ENCODE data around the gene FRMD8. TPM values are rescaled to one million over a fixed set of nuclear protein-coding genes. Genes with fewer than 3 reads are reported as not detected.

Gene FRMD8
- total RNA-seq, 1 donor from 2014 or later: 22.6 TPM

- peak overlapping the region; percentile 91 for H3K4me3 ChIP-seq
- ATAC-seq: peak in 1 of 2 donors; percentile 2
- H3K4me1 ChIP-seq: peaks cover 52% of the 10 kb centered on the region
- no peaks in the 10 kb centered on the region for H3K9me3 ChIP-seq
- no peaks in the 10 kb centered on the region for H3K27me3 ChIP-seq (ENCODE audit: low read depth)
- H3K36me3 ChIP-seq: peaks cover 47% of the 10 kb centered on the region
- DNase-seq: peak; percentile 46
- TF ChIP-seq CTCF (IDR thresholded peaks at IDR 0.05): no peak
- H3K27ac ChIP-seq: peak overlapping the region; percentile 100
- intact Hi-C loops (cut with DNase I): loop anchor here (5.0 kb wide), 1 partner anchor 75 kb away; no protein-coding TSS in a partner anchor
These were observed 40.6 kb downstream of the FRMD8 start for GRCh38 chr11:65426839-65427690.

- ATAC-seq: peak; percentile 4 to 5
- H3K27ac ChIP-seq: peak overlapping the region; percentile 100
These were observed 41.5 kb downstream of the FRMD8 start for GRCh38 chr11:65427691-65428577.

GRCh38 chr11:65428578-65429067 is 42.2 kb downstream of the FRMD8 start:
- intact Hi-C loops (cut with DNase I): loop anchor here (5.0 kb wide), 1 partner anchor 74 kb away; no protein-coding TSS in a partner anchor
- ATAC-seq (no peak), DNase-seq (no peak)
- Histone ChIP-seq H3K27me3 (ENCODE audit: low read depth) (no peaks in the 10 kb centered on the region), H3K4me1 (peaks cover 68% of the 10 kb centered on the region), H3K36me3 (peaks cover 61% of the 10 kb centered on the region), H3K9me3 (no peaks in the 10 kb centered on the region), H3K27ac (peak overlapping the region; percentile 100), H3K4me3 (peak overlapping the region; percentile 91)
- no peak for TF ChIP-seq CTCF (IDR thresholded peaks at IDR 0.05)

More at GRCh38 chr11:65427691-65428577, 41.5 kb downstream of the FRMD8 start:
- Histone ChIP-seq H3K9me3 (no peaks in the 10 kb centered on the region), H3K36me3 (peaks cover 54% of the 10 kb centered on the region), H3K4me1 (peaks cover 61% of the 10 kb centered on the region), H3K27me3 (ENCODE audit: low read depth) (no peaks in the 10 kb centered on the region), H3K4me3 (peak overlapping the region; percentile 91)
- DNase-seq: no peak
- intact Hi-C loops (cut with DNase I): loop anchor here (5.0 kb wide), 1 partner anchor 74 kb away; no protein-coding TSS in a partner anchor
- TF ChIP-seq CTCF (IDR thresholded peaks at IDR 0.05): no peak

GRCh38 chr11:65429068-65429681 is 42.7 kb downstream of the FRMD8 start:
- H3K9me3 ChIP-seq: no peaks in the 10 kb centered on the region
- peaks cover 73% of the 10 kb centered on the region for H3K4me1 ChIP-seq
- H3K4me3 ChIP-seq: peak overlapping the region; percentile 91
- peaks cover 66% of the 10 kb centered on the region for H3K36me3 ChIP-seq
- peak in 1 of 2 donors; percentile 1 for ATAC-seq
- TF ChIP-seq CTCF (IDR thresholded peaks at IDR 0.05): no peak
- peak overlapping the region; percentile 100 for H3K27ac ChIP-seq
- DNase-seq: no peak
- intact Hi-C loops (cut with DNase I): loop anchor here (5.0 kb wide), 1 partner anchor 73 kb away; no protein-coding TSS in a partner anchor
- H3K27me3 ChIP-seq (ENCODE audit: low read depth): no peaks in the 10 kb centered on the region
